B cell (primary cell): Measurements from ENCODE around the gene FRMPD1.

Experiments used
- CTCF ChIP-seq: fragments of 200-600 bp; IDR thresholded peaks from one replicate; pipeline ENCODE4 v1.8.0; 2022; ENCODE audit warnings: antibody characterized with exemption, mild to moderate bottlenecking
- EZH2 ChIP-seq: IDR thresholded peaks from 2 replicates; pipeline ENCODE4 v1.6.1; 2012; ENCODE audit warnings: borderline replicate concordance, low read depth, mild to moderate bottlenecking, moderate library complexity, low read length; ENCODE audit not compliant: insufficient read depth, poor library complexity, severe bottlenecking

DNA sequence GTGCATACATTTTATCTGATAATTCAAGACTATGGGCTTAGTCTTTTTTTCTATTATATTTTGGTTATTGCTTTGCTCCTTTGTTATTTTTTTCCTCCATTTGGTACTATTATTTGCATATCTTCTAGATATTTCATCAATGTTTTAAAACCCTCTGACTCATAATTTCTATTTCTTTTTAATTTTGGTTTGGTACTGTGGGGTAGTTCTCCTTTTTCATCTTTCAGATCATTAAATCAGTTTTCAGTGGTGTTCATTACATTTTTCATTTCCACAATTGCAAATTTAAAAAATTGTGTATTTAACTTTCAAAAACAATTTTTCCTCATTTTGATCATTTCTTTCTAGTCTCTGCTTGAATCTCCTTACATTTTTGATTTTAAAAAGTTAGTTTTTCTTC lies 7.5 kb upstream of the FRMPD1 start:
- TF ChIP-seq CTCF (no peak), EZH2 (no peak)
